ENCODE measurements around the gene AKAP13.

Gene AKAP13

DNA sequence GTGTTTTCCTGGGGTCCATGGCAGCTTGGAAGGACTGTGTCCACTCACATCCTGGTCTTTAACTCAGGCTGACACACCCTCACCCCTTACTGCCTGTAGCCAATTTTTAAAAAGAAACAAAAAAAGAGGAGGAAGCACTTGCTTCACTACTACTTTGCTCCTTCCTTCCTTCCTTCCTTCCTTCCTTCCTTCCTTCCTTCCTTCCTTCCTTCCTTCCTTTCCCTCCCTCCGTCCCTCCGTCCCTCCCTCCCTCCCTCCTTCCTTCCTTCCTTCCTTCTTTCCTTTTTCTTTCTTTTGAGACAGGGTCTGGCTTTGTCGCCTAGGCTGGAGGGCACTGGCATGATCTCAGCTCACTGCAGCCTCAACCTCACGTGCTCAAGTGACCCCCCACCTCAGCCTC is 25.5 kb upstream of the AKAP13 start:
- Mint-ChIP-seq H3K4me3 (no peak overlapping the region), H3K36me3 (ENCODE audit: insufficient read depth) (peaks cover 1% of the 10 kb centered on the region), H3K27ac (ENCODE audit: low read depth) (no peak overlapping the region), H3K4me1 (peaks cover 6% of the 10 kb centered on the region), H3K9me3 (no peaks in the 10 kb centered on the region), H3K27me3 (no peaks in the 10 kb centered on the region)
- DNase-seq (ENCODE audit: low spot score in 2 of 2) (no peak), ATAC-seq (replicated peaks; ENCODE audit: extremely low read depth, poor library complexity, severe bottlenecking) (no peak)

DNA sequence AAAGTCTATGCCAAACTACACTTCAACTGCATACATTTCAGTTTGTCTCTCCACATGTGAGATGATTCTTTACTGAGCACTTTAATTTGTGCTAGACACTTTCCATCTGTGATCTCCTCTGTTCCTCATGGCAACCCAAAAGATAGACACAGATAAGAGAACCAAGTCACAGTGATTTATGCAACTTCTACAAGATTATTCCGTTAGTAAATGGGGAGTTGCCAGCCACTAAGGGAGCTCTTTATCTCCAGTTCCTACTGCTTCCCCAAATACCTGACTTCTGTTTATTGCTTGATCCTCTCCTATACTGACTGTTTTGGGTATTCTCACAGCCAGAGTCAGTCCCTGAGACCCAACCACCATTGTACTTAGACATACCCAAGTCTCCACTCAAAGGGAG is 24.1 kb upstream of the AKAP13 start:
- no peak for ATAC-seq (replicated peaks; ENCODE audit: extremely low read depth, poor library complexity, severe bottlenecking)
- Mint-ChIP-seq H3K4me1 (peaks cover 6% of the 10 kb centered on the region), H3K9me3 (no peaks in the 10 kb centered on the region), H3K27me3 (no peaks in the 10 kb centered on the region), H3K36me3 (ENCODE audit: insufficient read depth) (peaks cover 1% of the 10 kb centered on the region), H3K27ac (ENCODE audit: low read depth) (no peak overlapping the region), H3K4me3 (no peak overlapping the region)
- DNase-seq (ENCODE audit: low spot score in 2 of 2) = no peak

DNA sequence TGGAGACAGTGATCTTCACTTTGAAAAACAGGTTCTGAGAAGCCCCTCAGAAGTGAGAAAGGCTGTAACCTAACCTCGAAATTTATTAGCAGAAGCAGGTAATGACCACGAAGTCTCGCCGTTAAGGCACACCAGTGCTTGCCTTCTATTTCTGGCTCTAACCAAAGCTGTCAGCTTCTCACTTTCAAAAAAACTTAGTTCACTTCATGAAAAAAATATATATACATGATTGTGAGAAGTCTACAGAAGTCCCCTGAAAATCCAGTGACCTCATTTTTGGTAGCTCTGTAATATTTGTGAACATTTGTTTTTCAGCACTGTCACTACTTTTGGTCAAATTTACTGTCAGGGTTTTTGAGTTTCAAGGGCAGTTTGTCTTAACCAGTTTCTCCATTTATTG is 19.1 kb upstream of the AKAP13 start:
- peaks cover 6% of the 10 kb centered on the region for H3K4me1 Mint-ChIP-seq
- H3K36me3 Mint-ChIP-seq (ENCODE audit: insufficient read depth) = peaks cover 1% of the 10 kb centered on the region
- no peaks in the 10 kb centered on the region for H3K9me3 Mint-ChIP-seq
- DNase-seq (ENCODE audit: low spot score in 2 of 2) (no peak), ATAC-seq (replicated peaks; ENCODE audit: extremely low read depth, poor library complexity, severe bottlenecking) (no peak)
- no peak overlapping the region for H3K27ac Mint-ChIP-seq (ENCODE audit: low read depth)
- no peaks in the 10 kb centered on the region for H3K27me3 Mint-ChIP-seq
- H3K4me3 Mint-ChIP-seq = no peak overlapping the region

DNA sequence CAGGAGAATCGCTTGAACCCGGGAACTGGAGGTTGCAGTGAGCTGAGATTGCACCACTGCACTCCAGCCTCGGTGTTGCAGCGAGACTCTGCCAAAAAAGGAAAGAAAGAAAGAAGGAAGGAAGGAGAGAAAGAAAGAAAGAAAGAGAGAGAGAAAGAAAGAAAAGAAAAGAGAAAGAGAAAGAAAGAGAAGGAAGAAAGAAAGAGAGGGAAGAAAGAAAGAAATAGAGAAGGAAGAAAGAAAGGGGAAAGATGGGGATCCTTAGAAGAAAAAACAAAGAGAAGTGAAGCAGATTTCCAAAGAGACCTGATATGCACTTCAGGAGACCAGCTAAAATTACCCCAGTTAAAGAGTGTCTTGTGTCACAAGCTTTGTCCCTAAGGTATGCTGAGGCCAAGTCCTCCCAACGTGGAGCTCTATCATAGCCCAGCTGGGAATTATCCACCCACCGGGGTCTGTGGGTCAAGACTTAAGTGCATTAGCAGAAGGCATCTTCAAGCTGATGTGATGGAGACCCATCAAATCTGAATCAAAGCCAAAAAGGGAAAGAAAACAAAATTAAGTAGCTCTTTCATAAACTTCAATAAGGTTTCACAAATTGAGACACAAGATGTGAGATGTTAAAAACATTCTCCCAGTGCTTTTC is 17.8 kb upstream of the AKAP13 start:
- ATAC-seq (replicated peaks; ENCODE audit: extremely low read depth, poor library complexity, severe bottlenecking) (no peak), DNase-seq (ENCODE audit: low spot score in 2 of 2) (no peak)
- Mint-ChIP-seq H3K36me3 (ENCODE audit: insufficient read depth) (peaks cover 1% of the 10 kb centered on the region), H3K4me1 (peaks cover 6% of the 10 kb centered on the region), H3K27ac (ENCODE audit: low read depth) (no peak overlapping the region), H3K27me3 (no peaks in the 10 kb centered on the region), H3K9me3 (no peaks in the 10 kb centered on the region), H3K4me3 (no peak overlapping the region)

DNA sequence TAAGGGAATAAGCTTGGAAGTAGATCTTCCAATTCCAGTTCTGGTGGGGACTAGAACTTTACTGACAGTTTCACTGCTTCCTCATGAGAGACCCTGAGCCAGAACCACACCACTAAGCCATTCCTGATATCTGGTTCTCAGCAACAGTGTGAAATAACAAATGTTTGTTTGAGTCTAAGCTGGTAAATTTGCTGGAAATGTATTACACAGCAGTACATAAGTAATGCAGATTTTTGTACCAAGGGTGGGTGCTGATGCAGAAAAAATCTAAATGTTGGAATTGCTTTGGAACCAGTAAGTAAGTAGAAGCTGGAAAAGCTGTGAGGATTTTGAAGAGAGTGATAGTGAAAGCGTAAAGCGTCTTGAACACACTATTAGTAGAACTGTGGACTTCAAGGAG is 14.4 kb upstream of the AKAP13 start:
- H3K4me3 Mint-ChIP-seq = no peak overlapping the region
- no peak overlapping the region for H3K27ac Mint-ChIP-seq (ENCODE audit: low read depth)
- H3K27me3 Mint-ChIP-seq = no peaks in the 10 kb centered on the region
- no peak for ATAC-seq (replicated peaks; ENCODE audit: extremely low read depth, poor library complexity, severe bottlenecking)
- H3K9me3 Mint-ChIP-seq = no peaks in the 10 kb centered on the region
- H3K36me3 Mint-ChIP-seq (ENCODE audit: insufficient read depth) = no peaks in the 10 kb centered on the region
- H3K4me1 Mint-ChIP-seq = no peaks in the 10 kb centered on the region
- DNase-seq (ENCODE audit: low spot score in 2 of 2) = no peak

DNA sequence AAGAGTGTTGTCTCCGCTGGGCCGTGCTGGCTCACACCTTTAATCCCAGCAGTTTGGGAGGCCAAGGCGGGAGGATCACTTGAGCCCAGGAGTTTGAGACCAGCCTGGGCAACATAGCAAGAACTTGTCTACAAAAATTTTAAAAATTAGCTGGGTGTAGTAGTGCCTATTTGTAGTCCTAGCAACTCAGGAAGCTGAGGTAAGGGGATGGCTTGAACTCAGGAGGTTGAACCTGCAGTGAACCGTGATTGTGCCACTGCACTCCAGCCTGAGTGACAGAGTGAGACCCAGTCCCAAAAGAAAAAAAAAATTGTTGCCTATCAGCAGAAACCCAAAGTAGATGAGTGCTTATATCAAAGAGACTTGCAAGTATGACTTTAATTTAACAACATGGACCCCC is 12.7 kb upstream of the AKAP13 start:
- Mint-ChIP-seq H3K4me1 (no peaks in the 10 kb centered on the region), H3K4me3 (no peak overlapping the region), H3K27me3 (no peaks in the 10 kb centered on the region), H3K9me3 (no peaks in the 10 kb centered on the region), H3K36me3 (ENCODE audit: insufficient read depth) (no peaks in the 10 kb centered on the region), H3K27ac (ENCODE audit: low read depth) (peak overlapping the region; percentile 21)
- DNase-seq (ENCODE audit: low spot score in 2 of 2) (no peak), ATAC-seq (replicated peaks; ENCODE audit: extremely low read depth, poor library complexity, severe bottlenecking) (no peak)

DNA sequence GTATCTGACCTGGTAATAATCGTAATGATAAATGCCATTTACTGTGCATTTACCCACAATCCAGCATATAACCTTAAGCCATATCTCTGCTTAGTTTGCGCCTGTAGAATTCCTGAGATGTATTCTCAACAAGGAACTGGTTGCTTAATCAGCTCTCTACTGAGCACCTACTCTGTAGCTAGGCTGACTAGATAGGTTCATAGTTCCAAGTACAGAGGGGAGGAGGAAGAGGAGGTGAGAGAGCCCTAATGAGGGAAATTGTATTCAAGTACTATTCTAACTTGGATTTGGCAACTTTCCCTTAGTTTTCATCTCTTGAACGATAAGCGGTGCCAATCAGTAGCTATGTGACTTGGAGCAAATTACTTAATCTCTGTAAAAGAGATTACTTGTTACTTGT is 5.6 kb upstream of the AKAP13 start:
- H3K27me3 Mint-ChIP-seq = no peaks in the 10 kb centered on the region
- H3K36me3 Mint-ChIP-seq (ENCODE audit: insufficient read depth) = peaks cover 5% of the 10 kb centered on the region
- DNase-seq (ENCODE audit: low spot score in 2 of 2) = no peak
- no peak for ATAC-seq (replicated peaks; ENCODE audit: extremely low read depth, poor library complexity, severe bottlenecking)
- H3K4me3 Mint-ChIP-seq = no peak overlapping the region
- peaks cover 13% of the 10 kb centered on the region for H3K4me1 Mint-ChIP-seq
- no peaks in the 10 kb centered on the region for H3K9me3 Mint-ChIP-seq
- H3K27ac Mint-ChIP-seq (ENCODE audit: low read depth) = no peak overlapping the region

DNA sequence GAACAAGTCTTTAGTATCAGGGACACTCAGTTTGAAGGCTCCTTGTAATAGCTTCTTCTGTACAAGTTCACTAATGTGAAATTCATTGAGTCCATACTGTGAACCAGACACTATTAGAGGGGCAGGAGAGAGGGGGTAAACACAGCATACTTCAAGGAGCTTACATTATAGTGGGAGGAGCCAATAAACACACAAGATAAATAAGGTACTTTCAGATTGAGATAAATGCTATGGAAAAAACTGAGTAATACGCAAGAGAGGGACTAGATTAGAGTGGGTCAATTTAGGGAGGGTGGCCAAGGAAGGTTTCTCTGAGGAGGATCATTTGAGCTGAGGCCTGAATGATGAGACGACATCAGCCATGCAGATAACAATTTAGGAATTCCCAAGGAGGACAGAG is 3.1 kb upstream of the AKAP13 start:
- ATAC-seq (replicated peaks; ENCODE audit: extremely low read depth, poor library complexity, severe bottlenecking) (no peak), DNase-seq (ENCODE audit: low spot score in 2 of 2) (no peak)
- peaks cover 24% of the 10 kb centered on the region for H3K4me1 Mint-ChIP-seq
- H3K4me3 Mint-ChIP-seq = no peak overlapping the region
- H3K27me3 Mint-ChIP-seq = no peaks in the 10 kb centered on the region
- no peak overlapping the region for H3K27ac Mint-ChIP-seq (ENCODE audit: low read depth)
- no peaks in the 10 kb centered on the region for H3K9me3 Mint-ChIP-seq
- H3K36me3 Mint-ChIP-seq (ENCODE audit: insufficient read depth) = peaks cover 16% of the 10 kb centered on the region

DNA sequence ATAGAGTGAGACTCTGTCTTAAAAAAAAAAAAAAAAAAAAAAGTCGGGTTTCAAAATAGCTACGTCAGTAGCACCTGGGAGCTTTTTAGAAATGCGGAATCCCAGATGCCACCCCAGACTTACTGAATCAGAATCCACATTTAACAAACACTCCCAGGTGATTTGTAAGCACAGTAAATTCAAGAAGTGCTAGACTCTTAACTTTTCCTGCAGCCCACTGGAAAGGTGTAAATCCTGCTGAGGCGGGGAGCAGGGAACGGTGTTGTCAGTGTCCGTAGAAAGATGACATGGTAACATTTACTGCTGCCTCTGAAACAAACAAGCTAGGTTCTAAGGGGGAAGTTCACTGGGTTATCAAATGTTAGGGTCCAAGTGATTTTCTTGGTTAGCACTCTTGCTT is 2.4 kb upstream of the AKAP13 start:
- H3K4me3 Mint-ChIP-seq = no peak overlapping the region
- no peak for ATAC-seq (replicated peaks; ENCODE audit: extremely low read depth, poor library complexity, severe bottlenecking)

DNA sequence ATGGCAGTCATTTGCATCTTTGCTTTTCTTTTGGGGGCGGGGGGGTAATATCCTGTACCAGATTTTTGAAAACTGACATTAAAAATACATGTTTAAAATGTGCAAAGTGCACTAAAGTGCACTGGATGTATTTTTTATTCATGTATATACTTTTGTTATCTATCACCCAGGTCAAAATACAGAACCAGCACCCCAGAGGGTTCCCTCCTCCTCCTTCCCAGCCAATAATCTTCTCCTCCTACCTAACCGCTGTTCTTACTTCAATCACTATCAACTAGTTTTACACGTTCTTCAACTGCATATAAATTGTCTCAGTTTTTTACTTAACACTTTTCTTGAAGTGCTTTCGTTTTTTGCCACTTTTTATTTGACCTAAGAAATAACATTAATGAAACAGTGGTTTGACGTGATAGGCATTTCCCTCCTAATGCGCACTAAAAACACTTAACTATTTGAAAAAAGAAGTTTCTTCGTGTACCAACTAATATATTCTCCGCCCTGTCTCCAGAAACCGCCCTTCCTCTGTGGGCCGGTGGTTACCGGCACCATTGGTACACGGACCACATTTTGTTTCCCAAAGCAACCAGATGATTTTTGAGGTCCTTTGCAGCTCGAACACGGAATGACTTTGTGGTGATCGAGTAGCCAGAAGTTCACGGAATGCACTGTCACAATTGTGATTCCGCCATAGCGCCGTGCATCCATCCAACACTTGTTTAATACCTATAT is 836 bp upstream of the AKAP13 start:
- no peaks in the 10 kb centered on the region for H3K27me3 Mint-ChIP-seq
- DNase-seq (ENCODE audit: low spot score in 2 of 2) = peak; percentile 33 to 60

More for the DNA sequence above, 2.4 kb upstream of the AKAP13 start:
- Mint-ChIP-seq H3K36me3 (ENCODE audit: insufficient read depth) (peaks cover 19% of the 10 kb centered on the region), H3K4me1 (peaks cover 30% of the 10 kb centered on the region), H3K27me3 (no peaks in the 10 kb centered on the region), H3K27ac (ENCODE audit: low read depth) (no peak overlapping the region), H3K9me3 (no peaks in the 10 kb centered on the region)
- no peak for DNase-seq (ENCODE audit: low spot score in 2 of 2)

DNA sequence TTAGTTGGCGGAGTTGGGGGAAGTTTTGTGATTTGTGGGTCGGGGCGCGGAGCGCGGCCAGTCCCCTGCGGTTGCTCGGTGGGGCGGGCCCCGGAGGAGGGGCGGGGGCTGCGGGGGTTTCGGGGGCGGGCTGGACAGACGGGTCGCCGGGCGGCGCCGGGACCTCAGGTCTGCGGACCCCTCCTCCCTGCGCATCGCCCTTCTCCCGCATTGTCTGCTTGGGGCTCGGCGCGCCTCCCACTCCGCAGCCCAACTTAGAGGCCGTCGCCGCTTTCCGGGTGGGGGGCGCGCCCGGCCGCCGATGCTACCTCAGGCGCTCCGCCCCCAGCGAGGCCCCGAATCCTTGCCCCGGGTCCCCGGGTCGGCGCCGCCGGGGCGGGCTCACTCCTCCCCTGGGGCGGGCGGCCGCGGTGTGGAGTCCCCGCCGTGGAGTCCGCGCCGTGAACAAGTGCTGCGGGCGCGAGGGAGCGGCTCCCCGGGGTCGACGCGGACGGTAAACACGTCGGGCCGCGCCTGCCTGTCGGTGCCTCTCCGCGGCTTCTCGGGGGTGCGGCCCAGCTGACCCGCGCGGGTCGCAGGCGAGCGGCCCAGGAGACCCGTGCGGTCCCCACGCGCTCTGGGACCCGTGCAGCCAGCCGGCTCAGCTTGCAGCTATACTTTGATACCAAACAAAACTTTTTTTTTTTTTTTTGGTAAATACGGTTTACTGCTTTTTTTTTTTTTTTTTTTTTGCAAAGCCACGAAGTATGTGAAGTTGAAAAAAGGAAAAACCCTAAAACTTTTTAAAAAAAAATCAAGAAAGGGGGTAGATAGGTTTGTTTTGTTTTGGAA is 624 bp downstream of the AKAP13 start:
- H3K27me3 Mint-ChIP-seq = no peaks in the 10 kb centered on the region
- peak overlapping the region; percentile 83 for H3K27ac Mint-ChIP-seq (ENCODE audit: low read depth)
- H3K4me3 Mint-ChIP-seq = peak overlapping the region; percentile 82

More for the DNA sequence above, 836 bp upstream of the AKAP13 start:
- H3K36me3 Mint-ChIP-seq (ENCODE audit: insufficient read depth) = peaks cover 23% of the 10 kb centered on the region
- ATAC-seq (replicated peaks; ENCODE audit: extremely low read depth, poor library complexity, severe bottlenecking) = peak; percentile 40
- peak overlapping the region; percentile 82 for H3K4me3 Mint-ChIP-seq
- no peaks in the 10 kb centered on the region for H3K9me3 Mint-ChIP-seq
- peak overlapping the region; percentile 83 for H3K27ac Mint-ChIP-seq (ENCODE audit: low read depth)
- H3K4me1 Mint-ChIP-seq = peaks cover 43% of the 10 kb centered on the region

DNA sequence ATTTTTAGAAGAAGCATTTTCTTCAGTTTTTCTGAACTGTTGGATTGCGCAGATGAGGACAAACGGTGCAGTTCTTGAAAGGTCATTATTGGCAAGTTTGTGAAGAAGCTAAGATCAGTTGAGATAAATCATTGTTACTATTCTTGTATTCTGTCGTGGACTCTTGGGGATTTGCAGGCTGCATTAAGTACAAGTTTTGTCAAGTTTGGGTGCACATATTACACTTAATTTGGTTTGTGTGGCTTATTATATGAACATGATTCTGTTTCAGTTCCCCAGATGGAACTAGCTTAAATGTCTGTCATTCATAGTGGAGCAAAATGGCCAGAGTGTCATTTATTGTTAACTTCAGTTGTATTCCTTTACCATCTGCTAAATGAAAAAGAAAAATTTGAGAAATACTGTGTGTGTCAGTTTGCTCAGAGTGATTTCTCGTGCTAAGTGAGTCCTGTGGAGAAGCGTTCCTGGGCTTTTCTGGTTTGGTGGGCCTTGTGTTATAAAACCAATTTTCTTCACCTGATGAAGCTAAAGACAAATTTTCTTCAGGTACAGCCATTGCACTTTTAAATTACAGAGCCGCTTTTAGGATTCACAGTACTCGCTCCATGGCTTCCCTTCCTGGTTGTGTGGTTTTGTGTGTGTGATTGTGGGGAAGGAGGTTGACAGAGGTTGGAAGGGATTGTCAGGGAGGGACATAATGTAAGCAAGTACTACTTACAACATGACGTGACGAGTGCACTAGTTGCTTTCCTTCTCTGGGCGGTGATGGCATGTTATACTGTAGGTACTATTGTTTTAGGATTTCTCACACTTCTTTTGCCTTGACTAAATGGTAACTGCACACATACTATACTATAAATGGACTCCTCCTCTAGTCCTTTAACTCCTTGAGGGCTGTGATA is 1.7 kb downstream of the AKAP13 start:
- H3K4me1 Mint-ChIP-seq = peaks cover 54% of the 10 kb centered on the region

More for the DNA sequence above, 624 bp downstream of the AKAP13 start:
- ATAC-seq (replicated peaks; ENCODE audit: extremely low read depth, poor library complexity, severe bottlenecking) (peak; percentile 31), DNase-seq (ENCODE audit: low spot score in 2 of 2) (peak; percentile 47 to 49)
- Mint-ChIP-seq H3K36me3 (ENCODE audit: insufficient read depth) (peaks cover 23% of the 10 kb centered on the region), H3K4me1 (peaks cover 55% of the 10 kb centered on the region), H3K9me3 (no peaks in the 10 kb centered on the region)

More for the DNA sequence above, 1.7 kb downstream of the AKAP13 start:
- H3K27ac Mint-ChIP-seq (ENCODE audit: low read depth) = peak overlapping the region; percentile 82
- DNase-seq (ENCODE audit: low spot score in 2 of 2) = no peak
- H3K9me3 Mint-ChIP-seq = no peaks in the 10 kb centered on the region
- H3K4me3 Mint-ChIP-seq = peak overlapping the region; percentile 82
- H3K27me3 Mint-ChIP-seq = no peaks in the 10 kb centered on the region
- no peak for ATAC-seq (replicated peaks; ENCODE audit: extremely low read depth, poor library complexity, severe bottlenecking)
- H3K36me3 Mint-ChIP-seq (ENCODE audit: insufficient read depth) = peaks cover 23% of the 10 kb centered on the region
